ENCODE measurements around the gene TBX18.

DNA sequence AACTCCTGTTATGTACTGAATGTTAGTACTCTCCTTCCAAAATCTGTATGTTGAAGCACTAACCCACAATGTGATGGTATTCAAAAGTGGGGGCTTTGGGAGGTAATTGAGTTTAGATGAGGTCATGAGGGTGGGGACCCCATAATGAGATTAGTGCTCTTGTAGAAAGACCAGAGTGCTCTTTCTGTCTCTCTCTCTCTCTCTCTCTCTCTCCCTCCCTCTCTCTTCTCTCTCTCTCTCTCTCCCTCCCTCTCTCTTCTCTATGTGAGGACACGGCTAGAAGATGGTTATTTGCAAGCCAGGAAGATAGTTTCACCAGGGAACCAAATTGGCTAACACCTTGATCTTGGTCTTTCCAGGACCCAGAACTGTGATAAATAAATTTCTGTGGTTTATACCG, 107.4 kb downstream of the TBX18 start:
- TF ChIP-seq, protein P1, sequence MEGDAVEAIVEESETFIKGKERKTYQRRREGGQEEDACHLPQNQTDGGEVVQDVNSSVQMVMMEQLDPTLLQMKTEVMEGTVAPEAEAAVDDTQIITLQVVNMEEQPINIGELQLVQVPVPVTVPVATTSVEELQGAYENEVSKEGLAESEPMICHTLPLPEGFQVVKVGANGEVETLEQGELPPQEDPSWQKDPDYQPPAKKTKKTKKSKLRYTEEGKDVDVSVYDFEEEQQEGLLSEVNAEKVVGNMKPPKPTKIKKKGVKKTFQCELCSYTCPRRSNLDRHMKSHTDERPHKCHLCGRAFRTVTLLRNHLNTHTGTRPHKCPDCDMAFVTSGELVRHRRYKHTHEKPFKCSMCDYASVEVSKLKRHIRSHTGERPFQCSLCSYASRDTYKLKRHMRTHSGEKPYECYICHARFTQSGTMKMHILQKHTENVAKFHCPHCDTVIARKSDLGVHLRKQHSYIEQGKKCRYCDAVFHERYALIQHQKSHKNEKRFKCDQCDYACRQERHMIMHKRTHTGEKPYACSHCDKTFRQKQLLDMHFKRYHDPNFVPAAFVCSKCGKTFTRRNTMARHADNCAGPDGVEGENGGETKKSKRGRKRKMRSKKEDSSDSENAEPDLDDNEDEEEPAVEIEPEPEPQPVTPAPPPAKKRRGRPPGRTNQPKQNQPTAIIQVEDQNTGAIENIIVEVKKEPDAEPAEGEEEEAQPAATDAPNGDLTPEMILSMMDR (IDR thresholded peaks at IDR 0.05): no peak
- TF ChIP-seq POLR2A (IDR thresholded peaks at IDR 0.05): no peak

All from uterus (tissue), 2 donors.